Esophagus muscularis mucosa (tissue), 3 donors: Measurements from ENCODE around the gene BCAS3.

Source experiments
- POLR2A ChIP-seq: fragments of 450-650 bp; IDR thresholded peaks from one replicate; pipeline ENCODE4 v1.6.1; 2017; ENCODE audit warnings: antibody characterized with exemption, moderate library complexity, mild to moderate bottlenecking, low read depth
- TF ChIP-seq, protein P1 (sequence below), 3 experiments: fragments of 200-600 bp in 2 of 3; fragments of 450-650 bp in 1 of 3; sonication (generic) in 2 of 3; IDR thresholded peaks; one replicate each; pipeline ENCODE4 v1.5.1; 2017 to 2019; ENCODE audit warnings: antibody characterized with exemption in 3 of 3, mild to moderate bottlenecking in 2 of 3, moderate library complexity in 1 of 3

GRCh38 chr17:61431594-61432311 is 754.1 kb downstream of the BCAS3 start:
- no peak for TF ChIP-seq POLR2A
- TF ChIP-seq, protein P1, sequence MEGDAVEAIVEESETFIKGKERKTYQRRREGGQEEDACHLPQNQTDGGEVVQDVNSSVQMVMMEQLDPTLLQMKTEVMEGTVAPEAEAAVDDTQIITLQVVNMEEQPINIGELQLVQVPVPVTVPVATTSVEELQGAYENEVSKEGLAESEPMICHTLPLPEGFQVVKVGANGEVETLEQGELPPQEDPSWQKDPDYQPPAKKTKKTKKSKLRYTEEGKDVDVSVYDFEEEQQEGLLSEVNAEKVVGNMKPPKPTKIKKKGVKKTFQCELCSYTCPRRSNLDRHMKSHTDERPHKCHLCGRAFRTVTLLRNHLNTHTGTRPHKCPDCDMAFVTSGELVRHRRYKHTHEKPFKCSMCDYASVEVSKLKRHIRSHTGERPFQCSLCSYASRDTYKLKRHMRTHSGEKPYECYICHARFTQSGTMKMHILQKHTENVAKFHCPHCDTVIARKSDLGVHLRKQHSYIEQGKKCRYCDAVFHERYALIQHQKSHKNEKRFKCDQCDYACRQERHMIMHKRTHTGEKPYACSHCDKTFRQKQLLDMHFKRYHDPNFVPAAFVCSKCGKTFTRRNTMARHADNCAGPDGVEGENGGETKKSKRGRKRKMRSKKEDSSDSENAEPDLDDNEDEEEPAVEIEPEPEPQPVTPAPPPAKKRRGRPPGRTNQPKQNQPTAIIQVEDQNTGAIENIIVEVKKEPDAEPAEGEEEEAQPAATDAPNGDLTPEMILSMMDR (IDR thresholded peaks at IDR 0.05) = no peak
